Right lobe of liver (tissue), 4 donors: Measurements from ENCODE around the gene VRK2.

ENCODE experiments used
- CTCF ChIP-seq, 4 donors: fragments of 200-600 bp in 3 of 4; fragments of 450-650 bp in 1 of 4; IDR thresholded peaks; one replicate each; pipeline versions ENCODE4 v1.5.1 to v1.8.0; 2016 to 2022; ENCODE audit warnings: antibody characterized with exemption in 4 of 4, mild to moderate bottlenecking in 2 of 4
- POLR2A ChIP-seq: fragments of 450-650 bp; IDR thresholded peaks from one replicate; pipeline ENCODE4 v1.6.1; 2017; ENCODE audit warnings: antibody characterized with exemption, mild to moderate bottlenecking
- donor health status: DM: no; HTN: no; CAD: no.
- donor health status: DM: no; HTN: no; CAD: no.
- donor health status: DM: no; HTN: yes; CAD: no.

- TF ChIP-seq CTCF (IDR thresholded peaks at IDR 0.05) (no peak), POLR2A (no peak)
Observed at GRCh38 chr2:58030771-58031170, 15.8 kb upstream of the VRK2 start.
